ENCODE data around the gene IPMK.
"Not testable (repeated sequence)": the region's sequence is repeated elsewhere in the genome, so short reads cannot be mapped to it uniquely, and the experiment has no call there.

The IPMK gene

DNA sequence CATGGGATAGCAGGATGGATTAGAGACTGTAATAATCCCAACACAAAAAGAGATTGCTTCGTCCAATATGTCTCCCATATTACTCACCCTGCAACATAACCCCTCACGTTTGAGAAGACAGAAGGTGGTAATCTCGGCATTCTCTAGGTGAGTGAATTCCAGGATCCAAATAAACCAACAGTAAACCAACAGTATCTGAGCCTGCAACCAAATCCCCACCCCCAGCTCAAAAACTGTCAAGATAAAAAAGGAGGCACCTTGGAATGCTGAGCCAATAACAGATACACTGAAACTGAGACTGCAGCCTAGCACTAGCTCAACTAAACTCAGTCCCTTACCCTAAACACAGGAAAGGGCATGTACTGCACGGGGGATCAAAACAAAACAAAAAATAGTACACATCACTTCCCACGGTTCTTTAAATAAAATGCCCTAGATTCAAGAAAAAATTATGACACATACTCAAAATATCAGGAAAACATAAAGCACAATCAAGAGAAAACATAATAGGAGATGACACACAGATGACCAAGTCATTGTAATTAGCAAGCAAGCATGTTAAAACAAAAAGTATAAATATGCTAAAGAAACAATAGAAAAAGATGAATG lies 28.0 kb downstream of the IPMK start:
- H3K36me3 ChIP-seq (ENCODE audit: insufficient read depth, low read length), result peaks cover 23% of the 10 kb centered on the region
- no peak overlapping the region for H2AFZ ChIP-seq (ENCODE audit: low read depth, low read length)
- H3K9me3 ChIP-seq (ENCODE audit: insufficient read depth, low read length, severe bottlenecking), result peaks cover 3% of the 10 kb centered on the region
- no peak for ATAC-seq (ENCODE audit: insufficient read depth, low read depth)
- no peak overlapping the region for H3K27ac ChIP-seq (ENCODE audit: low read length)
- peaks cover 50% of the 10 kb centered on the region for H3K79me2 ChIP-seq (ENCODE audit: insufficient read depth, low read length)
- peaks cover 5% of the 10 kb centered on the region; the same call in 1 of the 2 replicates for H4K20me1 ChIP-seq (ENCODE audit: insufficient read depth, low read length)
- no peaks in the 10 kb centered on the region; the same call in 1 of the 2 replicates for H3K4me1 ChIP-seq (ENCODE audit: insufficient read depth, low read length)
- H3K27me3 ChIP-seq (ENCODE audit: insufficient read depth, low read length, poor library complexity), result no peaks in the 10 kb centered on the region
- no peak overlapping the region for H3K4me3 ChIP-seq (ENCODE audit: low read depth in 1 of 2, low read length in 2 of 2)
- H3K4me2 ChIP-seq (ENCODE audit: insufficient read depth, low read length), result no peak overlapping the region
- TF ChIP-seq, protein P1, sequence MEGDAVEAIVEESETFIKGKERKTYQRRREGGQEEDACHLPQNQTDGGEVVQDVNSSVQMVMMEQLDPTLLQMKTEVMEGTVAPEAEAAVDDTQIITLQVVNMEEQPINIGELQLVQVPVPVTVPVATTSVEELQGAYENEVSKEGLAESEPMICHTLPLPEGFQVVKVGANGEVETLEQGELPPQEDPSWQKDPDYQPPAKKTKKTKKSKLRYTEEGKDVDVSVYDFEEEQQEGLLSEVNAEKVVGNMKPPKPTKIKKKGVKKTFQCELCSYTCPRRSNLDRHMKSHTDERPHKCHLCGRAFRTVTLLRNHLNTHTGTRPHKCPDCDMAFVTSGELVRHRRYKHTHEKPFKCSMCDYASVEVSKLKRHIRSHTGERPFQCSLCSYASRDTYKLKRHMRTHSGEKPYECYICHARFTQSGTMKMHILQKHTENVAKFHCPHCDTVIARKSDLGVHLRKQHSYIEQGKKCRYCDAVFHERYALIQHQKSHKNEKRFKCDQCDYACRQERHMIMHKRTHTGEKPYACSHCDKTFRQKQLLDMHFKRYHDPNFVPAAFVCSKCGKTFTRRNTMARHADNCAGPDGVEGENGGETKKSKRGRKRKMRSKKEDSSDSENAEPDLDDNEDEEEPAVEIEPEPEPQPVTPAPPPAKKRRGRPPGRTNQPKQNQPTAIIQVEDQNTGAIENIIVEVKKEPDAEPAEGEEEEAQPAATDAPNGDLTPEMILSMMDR (IDR thresholded peaks at IDR 0.05; ENCODE audit: borderline replicate concordance, extremely low read depth, low read length, poor library complexity, severe bottlenecking), result no peak
- TF ChIP-seq EZH2 (IDR thresholded peaks at IDR 0.05; ENCODE audit: borderline replicate concordance, low read depth, low read length, severe bottlenecking), result no peak
- no peak overlapping the region for H3K9ac ChIP-seq (ENCODE audit: low read depth, low read length)
- no peak for DNase-seq

DNA sequence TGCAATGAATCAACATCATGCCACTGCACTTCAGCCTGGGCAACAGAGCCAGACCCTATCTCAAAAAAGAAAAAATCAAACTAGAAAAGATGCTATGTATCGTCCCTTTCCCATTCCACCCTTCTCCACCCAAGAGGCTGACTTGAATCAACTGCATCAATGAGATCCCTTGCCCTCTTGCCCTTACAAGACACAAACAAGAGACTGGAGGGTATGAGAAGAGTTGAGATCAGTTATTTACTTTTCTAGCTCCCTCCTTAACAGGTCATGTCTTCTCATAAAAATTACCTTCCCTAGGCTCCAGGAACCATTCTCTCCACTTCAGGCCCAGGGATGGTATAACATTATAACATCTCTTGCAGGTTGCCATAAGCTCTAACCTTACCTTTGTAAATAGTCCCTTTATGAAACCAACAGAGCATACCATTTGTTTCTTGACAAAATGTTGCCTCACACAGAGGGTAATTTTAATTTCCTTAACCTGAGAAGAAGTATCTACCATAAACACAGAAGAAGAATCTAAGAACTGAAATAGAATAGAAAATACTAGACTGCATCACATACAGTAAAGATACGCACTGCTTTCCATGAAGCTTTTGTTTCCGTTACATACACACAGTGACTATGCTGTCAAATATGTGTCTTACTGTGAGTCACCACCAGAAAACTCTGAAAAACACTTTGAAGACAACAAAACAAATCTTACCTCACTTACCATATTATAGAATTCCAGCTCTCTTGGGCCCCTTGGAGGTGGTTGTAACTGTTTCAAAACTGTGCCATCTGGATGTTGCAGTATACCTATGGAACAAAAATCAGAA lies 30.5 kb downstream of the IPMK start:
- H3K27me3 ChIP-seq (ENCODE audit: insufficient read depth, low read length, poor library complexity), result no peaks in the 10 kb centered on the region
- H3K9ac ChIP-seq (ENCODE audit: low read depth, low read length), result no peak overlapping the region
- H3K36me3 ChIP-seq (ENCODE audit: insufficient read depth, low read length), result peaks cover 23% of the 10 kb centered on the region
- peaks cover 5% of the 10 kb centered on the region; the same call in 1 of the 2 replicates for H4K20me1 ChIP-seq (ENCODE audit: insufficient read depth, low read length)
- H3K79me2 ChIP-seq (ENCODE audit: insufficient read depth, low read length), result peaks cover 40% of the 10 kb centered on the region
- DNase-seq, result no peak
- H3K4me1 ChIP-seq (ENCODE audit: insufficient read depth, low read length), result no peaks in the 10 kb centered on the region; the same call in 1 of the 2 replicates
- H3K9me3 ChIP-seq (ENCODE audit: insufficient read depth, low read length, severe bottlenecking), result no peaks in the 10 kb centered on the region
- H3K4me3 ChIP-seq (ENCODE audit: low read depth in 1 of 2, low read length in 2 of 2), result no peak overlapping the region
- no peak for TF ChIP-seq EZH2 (IDR thresholded peaks at IDR 0.05; ENCODE audit: borderline replicate concordance, low read depth, low read length, severe bottlenecking)
- TF ChIP-seq, protein P1 (IDR thresholded peaks at IDR 0.05; ENCODE audit: borderline replicate concordance, extremely low read depth, low read length, poor library complexity, severe bottlenecking), result no peak
- H3K27ac ChIP-seq (ENCODE audit: low read length), result no peak overlapping the region
- H2AFZ ChIP-seq (ENCODE audit: low read depth, low read length), result no peak overlapping the region
- ATAC-seq (ENCODE audit: insufficient read depth, low read depth), result no peak
- no peak overlapping the region for H3K4me2 ChIP-seq (ENCODE audit: insufficient read depth, low read length)

DNA sequence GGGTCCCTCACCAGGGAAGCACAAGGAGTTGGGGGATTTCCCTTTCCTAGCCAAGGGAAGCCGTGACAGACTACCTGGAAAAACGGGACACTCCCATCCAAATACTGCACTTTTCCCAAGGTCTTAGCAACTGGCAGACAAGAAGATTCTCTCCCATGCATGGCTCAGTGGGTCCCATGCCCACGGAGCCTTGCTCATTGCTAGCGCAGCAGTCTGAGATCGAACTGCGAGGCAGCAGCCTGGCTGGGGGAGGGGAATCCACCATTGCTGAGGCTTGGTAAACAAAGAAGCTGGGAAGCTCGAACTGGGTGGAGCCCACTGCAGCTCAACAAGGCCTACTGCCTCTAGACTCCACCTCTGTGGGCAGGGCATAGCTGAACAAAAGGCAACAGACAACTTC lies 37.8 kb downstream of the IPMK start:
- not testable (repeated sequence) for H2AFZ ChIP-seq (ENCODE audit: low read depth, low read length); H4K20me1 ChIP-seq (ENCODE audit: insufficient read depth, low read length); H3K9me3 ChIP-seq (ENCODE audit: insufficient read depth, low read length, severe bottlenecking); H3K27me3 ChIP-seq (ENCODE audit: insufficient read depth, low read length, poor library complexity); H3K27ac ChIP-seq (ENCODE audit: low read length); H3K4me3 ChIP-seq (ENCODE audit: low read depth in 1 of 2, low read length in 2 of 2); H3K4me2 ChIP-seq (ENCODE audit: insufficient read depth, low read length); H3K79me2 ChIP-seq (ENCODE audit: insufficient read depth, low read length); H3K9ac ChIP-seq (ENCODE audit: low read depth, low read length); ATAC-seq (ENCODE audit: insufficient read depth, low read depth); DNase-seq; H3K4me1 ChIP-seq (ENCODE audit: insufficient read depth, low read length)
- H3K36me3 ChIP-seq (ENCODE audit: insufficient read depth, low read length), result peaks cover 19% of the 10 kb centered on the region; the same call in 1 of the 2 replicates

DNA sequence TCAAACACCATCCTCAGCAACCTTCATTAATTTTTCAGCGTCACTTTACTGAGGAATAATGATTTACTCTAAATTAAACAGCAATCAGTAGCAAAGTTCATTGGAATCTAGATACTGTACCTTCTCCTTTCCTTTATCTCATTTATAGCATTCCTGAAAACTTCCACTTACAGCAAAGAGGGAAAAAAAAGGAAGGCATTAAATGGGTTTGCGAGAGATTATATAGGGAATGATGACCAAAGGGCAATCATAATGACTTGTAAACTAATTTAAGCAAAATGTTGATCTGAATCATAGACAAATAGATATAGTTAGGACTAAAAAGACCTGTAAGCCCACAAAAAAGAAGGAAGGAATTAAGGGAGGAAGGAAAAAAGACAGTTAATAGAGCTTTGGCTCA lies 42.0 kb downstream of the IPMK start:
- no peak for ATAC-seq (ENCODE audit: insufficient read depth, low read depth)
- Histone ChIP-seq H3K9me3 (ENCODE audit: insufficient read depth, low read length, severe bottlenecking) (no peaks in the 10 kb centered on the region), H4K20me1 (ENCODE audit: insufficient read depth, low read length) (no peaks in the 10 kb centered on the region), H3K4me2 (ENCODE audit: insufficient read depth, low read length) (no peak overlapping the region), H3K79me2 (ENCODE audit: insufficient read depth, low read length) (no peaks in the 10 kb centered on the region), H3K27me3 (ENCODE audit: insufficient read depth, low read length, poor library complexity) (no peaks in the 10 kb centered on the region), H3K4me3 (ENCODE audit: low read depth in 1 of 2, low read length in 2 of 2) (no peak overlapping the region), H3K36me3 (ENCODE audit: insufficient read depth, low read length) (peaks cover 17% of the 10 kb centered on the region; the same call in 1 of the 2 replicates), H3K27ac (ENCODE audit: low read length) (no peak overlapping the region), H3K9ac (ENCODE audit: low read depth, low read length) (no peak overlapping the region), H3K4me1 (ENCODE audit: insufficient read depth, low read length) (no peaks in the 10 kb centered on the region), H2AFZ (ENCODE audit: low read depth, low read length) (no peak overlapping the region)
- TF ChIP-seq, protein P1 (IDR thresholded peaks at IDR 0.05; ENCODE audit: borderline replicate concordance, extremely low read depth, low read length, poor library complexity, severe bottlenecking), result no peak
- TF ChIP-seq EZH2 (IDR thresholded peaks at IDR 0.05; ENCODE audit: borderline replicate concordance, low read depth, low read length, severe bottlenecking), result no peak
- no peak for DNase-seq

Measured in DND-41 (cell line).